WTC11 (cell line): ENCODE results near the gene MLEC. TPM values are rescaled to one million over a fixed set of nuclear protein-coding genes. Genes with fewer than 3 reads are reported as not detected.
"Not testable (repeated sequence)": the region's sequence is repeated elsewhere in the genome, so short reads cannot be mapped to it uniquely, and the experiment has no call there.

Experiments
- ATAC-seq: fragments of 200-7000 bp; cut with Tn5 transposase; 2 replicates; pipeline ENCODE4 v1.10.0; 2021; ENCODE audit warnings: mild to moderate bottlenecking, moderate library complexity
- CTCF ChIA-PET: fragments of 300-600 bp; sonication (Branson Sonifier 250); formaldehyde crosslinking; loops from one replicate; lab custom pipeline; 2021; ENCODE audit warnings: antibody characterized with exemption; lab: Charles Lee
- POLR2A ChIA-PET: fragments of 350-600 bp; sonication (Branson Sonifier 250); formaldehyde crosslinking; loops from one replicate; lab custom pipeline; 2021; ENCODE audit warnings: antibody characterized with exemption; lab: Charles Lee
- DNase-seq: peaks from one replicate; pipeline ENCODE4 v3.0.0; 2021; ENCODE audit warnings: low spot score
- H3K27ac Mint-ChIP-seq: 2 replicates; pipeline ENCODE4 v1.8.0; 2021; ENCODE audit warnings: mixed read lengths
- H3K27me3 Mint-ChIP-seq: 2 replicates; pipeline ENCODE4 v1.8.0; 2021; ENCODE audit warnings: low read depth, mild to moderate bottlenecking, moderate library complexity, mixed read lengths
- H3K36me3 Mint-ChIP-seq: 2 replicates; pipeline ENCODE4 v1.8.0; 2021; ENCODE audit warnings: mixed read lengths
- H3K4me1 Mint-ChIP-seq: 2 replicates; pipeline ENCODE4 v1.8.0; 2022; ENCODE audit warnings: mixed read lengths
- H3K4me3 Mint-ChIP-seq: 2 replicates; pipeline ENCODE4 v1.8.0; 2021; ENCODE audit warnings: mild to moderate bottlenecking, moderate library complexity, mixed read lengths
- H3K9me3 Mint-ChIP-seq: 2 replicates; pipeline ENCODE4 v1.8.0; 2021; ENCODE audit warnings: mixed read lengths
- AR ChIP-seq: fragments of 250-450 bp; sonication (Bioruptor Pico); IDR thresholded peaks from 2 replicates; pipeline ENCODE4 v1.9.0; 2021; ENCODE audit warnings: mild to moderate bottlenecking
- ELF4 ChIP-seq: sonication (generic); formaldehyde crosslinking; IDR thresholded peaks from 2 replicates; pipeline ENCODE4 v1.8.1; 2022; ENCODE audit warnings: low read depth, mild to moderate bottlenecking, moderate library complexity, missing genetic modification reagents
- FOXP1 ChIP-seq: sonication (generic); formaldehyde crosslinking; IDR thresholded peaks from 2 replicates; pipeline ENCODE4 v1.8.0; 2022; ENCODE audit warnings: missing genetic modification reagents, mild to moderate bottlenecking, moderate library complexity, borderline replicate concordance
- FOXP4 ChIP-seq: sonication (generic); formaldehyde crosslinking; IDR thresholded peaks from 2 replicates; pipeline ENCODE4 v1.8.0; 2022; ENCODE audit warnings: mild to moderate bottlenecking, missing genetic modification reagents
- GTF2I ChIP-seq: fragments of 250-450 bp; sonication (Bioruptor Pico); conservative IDR thresholded peaks from 2 replicates; pipeline ENCODE4 v1.4.0; 2021; ENCODE audit warnings: mild to moderate bottlenecking
- HMGXB4 ChIP-seq: sonication (generic); formaldehyde crosslinking; IDR thresholded peaks from 2 replicates; pipeline ENCODE4 v1.8.1; 2023; ENCODE audit warnings: mild to moderate bottlenecking, moderate library complexity, missing genetic modification reagents
- IRF1 ChIP-seq: sonication (generic); formaldehyde crosslinking; IDR thresholded peaks from 2 replicates; pipeline ENCODE4 v1.8.0; 2023; ENCODE audit warnings: missing genetic modification reagents
- JAZF1 ChIP-seq: fragments of 250-450 bp; sonication (Bioruptor Pico); IDR thresholded peaks from 2 replicates; pipeline ENCODE4 v1.9.0; 2021; ENCODE audit warnings: moderate library complexity, mild to moderate bottlenecking, inconsistent platforms
- JUN ChIP-seq: sonication (generic); formaldehyde crosslinking; IDR thresholded peaks from 2 replicates; pipeline ENCODE4 v1.8.0; 2023; ENCODE audit warnings: mild to moderate bottlenecking, missing genetic modification reagents
- NR3C1 ChIP-seq: sonication (generic); formaldehyde crosslinking; conservative IDR thresholded peaks from 2 replicates; pipeline ENCODE4 v1.8.1; 2023; ENCODE audit warnings: low read depth, mild to moderate bottlenecking, missing genetic modification reagents
- PREB ChIP-seq: sonication (generic); formaldehyde crosslinking; IDR thresholded peaks from 2 replicates; pipeline ENCODE4 v1.8.1; 2022; ENCODE audit warnings: mild to moderate bottlenecking, missing genetic modification reagents, moderate library complexity, borderline replicate concordance
- ZNF263 ChIP-seq: sonication (generic); formaldehyde crosslinking; IDR thresholded peaks from 2 replicates; pipeline ENCODE4 v1.8.1; 2022; ENCODE audit warnings: low read depth, mild to moderate bottlenecking, moderate library complexity, missing genetic modification reagents
- total RNA-seq: library from RNA; stranded (reverse); gene quantifications from 3 replicates; pipeline ENCODE4 v1.2.3, GENCODE V29; 2021

Gene MLEC
- total RNA-seq, 1 experiment from 2014 or later, result 278 TPM

- TF ChIP-seq NR3C1 (CRISPR knock-in tag), result no peak
- TF ChIP-seq PREB, result no peak
- TF ChIP-seq HMGXB4 (CRISPR knock-in tag), result no peak
These were observed 17.8 kb upstream of the MLEC start (continued) for GRCh38 chr12:120668868-120669840.

GRCh38 chr12:120670237-120670636, 16.7 kb upstream of the MLEC start:
- Mint-ChIP-seq H3K4me1 (peaks cover 38% of the 10 kb centered on the region), H3K27ac (peak overlapping the region; percentile 48; the same call in 1 of the 2 replicates)
- ATAC-seq, H3K9me3 Mint-ChIP-seq, POLR2A ChIA-PET, H3K36me3 Mint-ChIP-seq, H3K4me3 Mint-ChIP-seq, DNase-seq, H3K27me3 Mint-ChIP-seq: not testable (repeated sequence)
- CTCF ChIA-PET, result interaction anchor here (0.7 to 6.6 kb wide), 3 partner anchors 21 to 35 kb away, joined by 3 to 78 read pairs (median 3); no protein-coding TSS in a partner anchor

GRCh38 chr12:120670667-120671066, 16.3 kb upstream of the MLEC start:
- CTCF ChIA-PET, result interaction anchor here (1.0 to 6.6 kb wide), 2 partner anchors 22 to 24 kb away, joined by 3 to 78 read pairs; no protein-coding TSS in a partner anchor

GRCh38 chr12:120674097-120674636, 12.8 kb upstream of the MLEC start:
- H3K4me3 Mint-ChIP-seq, result no peak overlapping the region
- no peak overlapping the region for H3K27ac Mint-ChIP-seq
- POLR2A ChIA-PET, result no interaction called here
- no peak for DNase-seq
- no peaks in the 10 kb centered on the region for H3K27me3 Mint-ChIP-seq
- no peaks in the 10 kb centered on the region for H3K36me3 Mint-ChIP-seq
- CTCF ChIA-PET, result interaction anchor here (1.6 kb wide), 1 partner anchor 25 kb away, joined by 6 read pairs; no protein-coding TSS in a partner anchor
- ATAC-seq, result no peak
- H3K9me3 Mint-ChIP-seq, result no peaks in the 10 kb centered on the region
- TF ChIP-seq ZNF263 (CRISPR knock-in tag), result no peak
- no peak for TF ChIP-seq GTF2I
- TF ChIP-seq IRF1 (CRISPR knock-in tag), result no peak
- no peak for TF ChIP-seq JAZF1 (CRISPR knock-in tag)
- no peak for TF ChIP-seq FOXP1 (CRISPR knock-in tag)
- no peak for TF ChIP-seq AR
- peaks cover 16% of the 10 kb centered on the region for H3K4me1 Mint-ChIP-seq

More at GRCh38 chr12:120670667-120671066, 16.3 kb upstream of the MLEC start:
- no peaks in the 10 kb centered on the region for H3K36me3 Mint-ChIP-seq
- peaks cover 38% of the 10 kb centered on the region for H3K4me1 Mint-ChIP-seq
- ATAC-seq (no peak), DNase-seq (no peak)
- POLR2A ChIA-PET, result no interaction called here
- H3K27me3 Mint-ChIP-seq, result no peaks in the 10 kb centered on the region
- H3K4me3 Mint-ChIP-seq, result no peak overlapping the region
- peak overlapping the region; percentile 60 for H3K27ac Mint-ChIP-seq
- no peak for TF ChIP-seq FOXP4 (CRISPR knock-in tag)
- no peak for TF ChIP-seq ELF4 (CRISPR knock-in tag)
- no peak for TF ChIP-seq JUN
- TF ChIP-seq, all 79 proteins: peak for 0
- no peaks in the 10 kb centered on the region for H3K9me3 Mint-ChIP-seq
